T-helper 17 cell (primary cell): Measurements from ENCODE around the gene VTN. TPM values are rescaled to one million over a fixed set of nuclear protein-coding genes. Genes with fewer than 3 reads are reported as not detected.

ENCODE experiments used
- ATAC-seq: fragments of 150-1000 bp; cut with Tn5 transposase; 2 replicates; pipeline ENCODE4 v1.10.0; 2021; ENCODE audit warnings: mild to moderate bottlenecking, moderate library complexity
- DNase-seq, 3 donors: peaks; one replicate each; pipeline versions ENCODE4 v3.0.0 to v3.0.0-alpha.2; 2020 to 2021
- H3K9me3 ChIP-seq: one replicate; pipeline ENCODE4 v1.7.0; 2013; ENCODE audit warnings: low read length, mild to moderate bottlenecking; ENCODE audit not compliant: control insufficient read depth, poor library complexity, severe bottlenecking
- H3K27ac Mint-ChIP-seq: one replicate; pipeline ENCODE4 v1.8.0; 2022; ENCODE audit warnings: mild to moderate bottlenecking, moderate library complexity, mixed read lengths
- H3K27me3 Mint-ChIP-seq: one replicate; pipeline ENCODE4 v1.8.0; 2022; ENCODE audit warnings: mixed read lengths
- H3K36me3 Mint-ChIP-seq: one replicate; pipeline ENCODE4 v1.8.0; 2022; ENCODE audit warnings: low read depth, mixed read lengths
- H3K4me1 Mint-ChIP-seq: one replicate; pipeline ENCODE4 v1.8.0; 2022; ENCODE audit warnings: mild to moderate bottlenecking, mixed read lengths
- H3K4me3 Mint-ChIP-seq: one replicate; pipeline ENCODE4 v1.8.0; 2022; ENCODE audit warnings: mild to moderate bottlenecking, moderate library complexity, mixed read lengths
- total RNA-seq, 4 donors: library from RNA in 2 of 4; stranded (reverse) in 2 of 4; gene quantifications; one replicate each; pipeline ENCODE4 v1.2.3 and lab custom pipeline; 2022 to 2026

Gene VTN
- total RNA-seq, 2 donors from 2014 or later, result 0.90 TPM; not detected in 1

DNA sequence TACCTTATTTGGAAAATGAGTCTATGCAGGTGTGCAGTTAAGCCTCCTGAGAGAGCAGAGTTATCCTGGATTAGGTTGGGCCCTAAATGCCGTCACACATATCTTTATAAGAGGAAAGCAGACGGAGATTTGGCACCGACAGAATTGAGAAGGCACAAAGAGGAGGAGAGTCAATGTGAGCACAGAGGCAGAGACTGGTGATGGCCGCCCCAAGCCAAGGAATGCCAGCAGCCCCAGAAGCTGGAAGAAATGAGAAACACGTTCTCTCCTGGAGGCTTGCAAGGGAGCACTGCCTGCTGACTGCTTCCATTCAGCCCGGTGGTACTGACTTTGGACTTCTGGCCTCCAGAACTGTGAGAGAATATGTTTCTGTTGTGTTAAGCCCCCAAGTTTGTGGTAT lies 32.7 kb upstream of the VTN start:
- Mint-ChIP-seq H3K27ac (no peak overlapping the region), H3K27me3 (no peaks in the 10 kb centered on the region), H3K36me3 (no peaks in the 10 kb centered on the region), H3K4me1 (peaks cover 13% of the 10 kb centered on the region), H3K4me3 (no peak overlapping the region)
- H3K9me3 ChIP-seq, result no peaks in the 10 kb centered on the region
- no peak for DNase-seq
- no peak for ATAC-seq

DNA sequence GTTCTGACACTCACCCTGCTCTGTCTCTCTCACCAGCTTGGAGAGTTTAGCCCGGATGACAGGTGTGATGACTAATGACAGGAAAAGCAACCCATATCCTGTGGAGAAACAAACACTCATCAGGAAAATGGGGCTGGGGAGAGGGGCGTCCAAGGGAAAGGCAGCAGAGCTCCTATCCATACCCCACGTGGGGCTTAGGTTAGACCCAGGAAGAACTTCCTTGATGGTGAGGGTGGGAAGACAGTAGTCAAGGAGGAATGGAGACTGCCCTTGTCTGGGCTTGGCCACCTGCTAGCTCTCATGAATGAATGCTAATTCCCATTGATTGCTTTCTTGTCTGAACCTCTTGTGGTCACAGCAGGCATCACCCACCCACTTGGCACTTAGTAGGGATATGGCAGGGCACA lies 32.1 kb upstream of the VTN start:
- no peaks in the 10 kb centered on the region for H3K9me3 ChIP-seq
- H3K36me3 Mint-ChIP-seq, result no peaks in the 10 kb centered on the region
- DNase-seq (no peak), ATAC-seq (no peak)
- no peak overlapping the region for H3K27ac Mint-ChIP-seq
- H3K27me3 Mint-ChIP-seq, result no peaks in the 10 kb centered on the region
- H3K4me1 Mint-ChIP-seq, result peaks cover 13% of the 10 kb centered on the region
- H3K4me3 Mint-ChIP-seq, result no peak overlapping the region

DNA sequence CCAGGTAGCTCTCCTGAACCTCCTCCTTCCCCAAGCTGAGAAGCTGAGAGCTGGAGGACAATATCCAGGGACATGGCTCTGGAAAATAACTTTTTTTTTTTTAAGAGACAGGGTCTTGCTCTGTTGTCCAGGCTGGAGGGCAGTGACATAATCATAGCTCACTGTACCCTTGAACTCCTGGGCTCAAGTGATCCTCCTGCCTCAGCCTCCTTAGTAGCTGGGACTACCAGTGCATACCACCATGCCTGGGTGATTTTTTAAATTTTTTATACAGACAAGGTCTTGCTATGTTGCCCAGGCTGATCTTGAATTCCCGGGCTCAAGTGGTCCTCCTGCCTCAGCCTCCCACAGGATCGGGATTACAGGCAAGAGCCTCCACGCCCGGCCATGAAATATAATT lies 29.7 kb upstream of the VTN start:
- DNase-seq (no peak), ATAC-seq (no peak)
- no peaks in the 10 kb centered on the region for H3K27me3 Mint-ChIP-seq
- peak overlapping the region; percentile 47 for H3K27ac Mint-ChIP-seq
- H3K4me3 Mint-ChIP-seq, result no peak overlapping the region
- no peaks in the 10 kb centered on the region for H3K9me3 ChIP-seq
- no peaks in the 10 kb centered on the region for H3K36me3 Mint-ChIP-seq
- peaks cover 10% of the 10 kb centered on the region for H3K4me1 Mint-ChIP-seq

DNA sequence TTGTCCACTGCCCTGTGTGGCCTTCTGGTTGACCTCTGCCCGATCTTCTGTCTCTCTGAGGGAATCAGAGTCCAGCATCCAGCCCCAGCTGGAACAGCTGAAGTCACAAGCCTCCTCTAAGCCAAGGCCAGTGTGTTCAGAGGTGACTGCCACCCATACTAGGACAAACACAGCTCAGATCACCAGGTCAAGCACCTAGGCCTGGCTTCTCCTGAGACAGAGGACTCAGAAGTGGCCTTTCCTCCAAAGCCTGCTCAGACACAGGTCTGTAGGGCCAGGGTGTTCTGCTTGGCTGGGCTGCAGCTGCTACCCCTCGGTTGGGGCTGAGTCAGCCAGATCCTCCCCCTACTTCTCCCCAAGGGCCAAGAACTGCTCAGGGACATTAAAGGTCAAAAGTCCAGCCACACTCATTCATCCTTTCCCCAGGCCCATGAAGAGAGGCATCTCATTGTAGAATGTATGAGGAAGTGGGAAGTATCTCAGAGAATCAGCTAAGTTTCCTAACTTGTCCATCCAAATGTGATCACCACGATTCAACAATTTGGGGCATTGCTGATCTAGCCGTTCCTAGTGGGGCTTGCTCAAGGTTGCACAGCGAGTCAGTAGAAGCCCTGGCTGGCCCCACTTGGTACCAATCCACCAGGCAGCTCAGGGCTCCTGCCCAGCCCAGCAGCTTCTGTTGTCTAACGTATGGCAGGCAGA lies 28.3 kb upstream of the VTN start:
- Mint-ChIP-seq H3K36me3 (peaks cover 3% of the 10 kb centered on the region), H3K27ac (peak overlapping the region; percentile 11), H3K4me3 (no peak overlapping the region), H3K27me3 (no peaks in the 10 kb centered on the region), H3K4me1 (peaks cover 14% of the 10 kb centered on the region)
- ATAC-seq, result no peak
- no peak for DNase-seq
- H3K9me3 ChIP-seq, result no peaks in the 10 kb centered on the region

DNA sequence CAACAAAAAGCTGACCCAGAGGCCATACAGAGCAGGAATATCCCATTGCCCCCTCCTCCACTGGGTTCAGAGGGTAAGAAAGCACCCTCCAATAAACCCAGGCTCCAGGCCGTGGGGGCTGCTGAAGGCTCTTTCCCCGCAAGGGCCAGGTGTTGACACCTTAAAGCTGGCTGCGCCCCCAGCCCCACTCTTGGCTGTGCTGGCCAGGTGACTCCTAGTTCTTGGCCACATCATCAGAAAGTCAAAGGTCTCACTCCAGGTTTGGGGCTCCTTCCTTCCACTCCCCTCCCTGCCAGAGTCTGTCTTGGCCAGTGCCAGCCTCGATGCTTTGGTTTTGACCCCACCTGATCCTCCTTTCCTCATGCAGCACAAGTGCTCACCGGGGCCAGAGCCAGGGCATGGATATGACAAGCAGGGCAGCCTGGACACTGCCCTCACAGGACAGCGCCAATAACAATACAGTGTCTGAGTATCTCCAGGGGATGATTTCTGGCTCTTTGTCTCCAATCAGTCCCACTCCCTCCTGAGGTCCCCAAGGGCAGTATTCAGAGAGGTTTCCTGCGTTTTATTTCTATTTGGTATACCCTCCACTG lies 27.7 kb upstream of the VTN start:
- no peak for ATAC-seq
- Mint-ChIP-seq H3K27me3 (no peaks in the 10 kb centered on the region), H3K4me1 (peaks cover 13% of the 10 kb centered on the region), H3K4me3 (no peak overlapping the region), H3K27ac (peak overlapping the region; percentile 11), H3K36me3 (peaks cover 3% of the 10 kb centered on the region)
- H3K9me3 ChIP-seq, result no peaks in the 10 kb centered on the region
- DNase-seq, result no peak

DNA sequence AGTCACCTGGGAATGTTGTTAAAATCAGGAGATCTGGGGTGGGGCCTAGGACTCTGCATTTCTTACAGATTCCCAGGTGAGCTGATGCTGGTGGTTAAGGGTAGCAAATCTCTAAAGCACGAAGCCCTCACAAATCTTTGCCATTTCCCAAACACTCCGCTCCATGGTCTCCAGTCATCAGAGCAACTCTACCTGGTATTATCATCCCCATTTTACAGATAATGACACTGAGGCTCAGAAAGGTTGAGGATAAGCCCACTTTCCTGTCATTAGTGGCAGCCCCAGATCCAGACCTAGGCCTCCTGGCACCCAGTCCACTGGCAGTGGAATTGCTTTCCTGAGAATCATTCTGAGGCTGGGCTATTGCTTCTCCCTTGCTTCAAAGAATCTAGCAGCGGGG lies 27.2 kb upstream of the VTN start:
- Mint-ChIP-seq H3K4me1 (peaks cover 11% of the 10 kb centered on the region), H3K36me3 (peaks cover 3% of the 10 kb centered on the region), H3K4me3 (no peak overlapping the region), H3K27me3 (no peaks in the 10 kb centered on the region), H3K27ac (peak overlapping the region; percentile 11)
- H3K9me3 ChIP-seq, result no peaks in the 10 kb centered on the region
- ATAC-seq, result no peak
- DNase-seq, result no peak

DNA sequence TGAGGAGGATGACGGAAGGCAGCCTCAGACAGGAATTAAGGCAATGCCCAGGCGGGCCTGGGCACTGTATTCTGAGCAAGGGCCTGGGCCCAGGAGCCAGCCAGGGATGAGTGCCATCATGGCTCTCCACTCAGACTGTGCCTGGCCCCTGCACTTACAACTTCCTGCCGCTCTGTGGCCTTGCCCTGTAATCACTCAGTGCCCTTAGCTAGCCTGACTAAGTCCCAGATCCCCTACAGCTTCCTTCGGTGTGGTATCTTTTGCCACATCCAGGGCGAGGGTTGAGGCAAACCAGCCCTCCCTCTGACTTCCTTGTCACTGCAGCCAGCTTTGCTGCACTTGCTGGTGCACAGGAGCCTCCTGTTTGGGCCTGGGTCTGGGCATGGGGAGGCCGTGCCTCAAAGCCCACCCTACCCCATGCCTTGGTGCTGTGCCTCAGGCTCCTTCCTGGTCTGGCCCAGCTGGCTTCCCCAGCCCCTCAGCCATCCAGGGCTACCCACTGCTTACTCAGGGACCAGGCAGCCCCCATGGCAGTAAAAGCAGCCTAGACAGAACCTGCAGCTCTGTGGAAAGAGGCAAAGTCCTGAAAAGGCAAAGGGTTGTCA lies 26.6 kb upstream of the VTN start:
- DNase-seq (no peak), ATAC-seq (no peak)
- H3K27me3 Mint-ChIP-seq, result no peaks in the 10 kb centered on the region
- no peak overlapping the region for H3K4me3 Mint-ChIP-seq
- H3K36me3 Mint-ChIP-seq, result peaks cover 3% of the 10 kb centered on the region
- H3K27ac Mint-ChIP-seq, result no peak overlapping the region
- no peaks in the 10 kb centered on the region for H3K9me3 ChIP-seq
- H3K4me1 Mint-ChIP-seq, result peaks cover 9% of the 10 kb centered on the region

DNA sequence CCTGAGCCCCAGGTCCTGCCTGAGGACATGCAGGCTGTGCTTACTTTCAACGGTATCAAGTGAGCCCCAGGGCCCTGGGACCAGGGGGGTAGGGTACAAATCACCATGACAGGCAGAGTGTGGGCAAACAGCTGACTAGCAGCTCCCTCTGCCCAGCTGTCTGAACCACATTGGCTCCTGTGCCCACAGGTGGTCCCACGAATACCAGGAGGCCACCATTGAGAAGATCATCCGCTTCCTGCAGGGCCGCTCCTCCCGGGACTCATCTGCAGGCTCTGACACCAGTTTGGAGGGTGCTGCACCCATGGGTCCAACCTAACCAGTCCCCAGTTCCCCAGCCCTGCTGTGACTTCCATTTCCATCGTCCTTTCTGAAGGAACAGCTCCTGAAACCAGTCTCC lies 25.9 kb upstream of the VTN start:
- ATAC-seq (no peak), DNase-seq (no peak)
- H3K36me3 Mint-ChIP-seq, result peaks cover 5% of the 10 kb centered on the region
- H3K9me3 ChIP-seq, result no peaks in the 10 kb centered on the region
- H3K4me3 Mint-ChIP-seq, result no peak overlapping the region
- H3K4me1 Mint-ChIP-seq, result peaks cover 9% of the 10 kb centered on the region
- H3K27ac Mint-ChIP-seq, result no peak overlapping the region
- H3K27me3 Mint-ChIP-seq, result no peaks in the 10 kb centered on the region

DNA sequence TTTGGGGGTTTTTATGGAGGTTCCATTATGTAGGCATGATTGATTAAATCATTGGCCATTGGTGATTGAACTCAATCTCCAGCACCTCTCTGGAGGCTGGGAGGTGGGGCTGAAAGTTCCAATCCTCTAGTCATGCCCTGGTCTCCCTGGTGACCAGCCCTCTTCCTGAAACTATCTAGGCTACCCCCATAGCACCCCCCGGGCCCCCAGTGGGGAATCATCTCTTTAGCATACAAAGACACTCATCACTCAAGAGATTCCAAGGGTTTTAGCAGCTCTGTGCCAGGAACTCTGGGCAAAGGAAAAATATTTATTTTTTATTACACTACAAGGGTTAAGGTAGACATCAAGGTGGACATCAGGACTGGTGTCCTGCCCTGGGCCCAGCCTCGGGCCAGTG lies 25.3 kb upstream of the VTN start:
- peaks cover 6% of the 10 kb centered on the region for H3K36me3 Mint-ChIP-seq

DNA sequence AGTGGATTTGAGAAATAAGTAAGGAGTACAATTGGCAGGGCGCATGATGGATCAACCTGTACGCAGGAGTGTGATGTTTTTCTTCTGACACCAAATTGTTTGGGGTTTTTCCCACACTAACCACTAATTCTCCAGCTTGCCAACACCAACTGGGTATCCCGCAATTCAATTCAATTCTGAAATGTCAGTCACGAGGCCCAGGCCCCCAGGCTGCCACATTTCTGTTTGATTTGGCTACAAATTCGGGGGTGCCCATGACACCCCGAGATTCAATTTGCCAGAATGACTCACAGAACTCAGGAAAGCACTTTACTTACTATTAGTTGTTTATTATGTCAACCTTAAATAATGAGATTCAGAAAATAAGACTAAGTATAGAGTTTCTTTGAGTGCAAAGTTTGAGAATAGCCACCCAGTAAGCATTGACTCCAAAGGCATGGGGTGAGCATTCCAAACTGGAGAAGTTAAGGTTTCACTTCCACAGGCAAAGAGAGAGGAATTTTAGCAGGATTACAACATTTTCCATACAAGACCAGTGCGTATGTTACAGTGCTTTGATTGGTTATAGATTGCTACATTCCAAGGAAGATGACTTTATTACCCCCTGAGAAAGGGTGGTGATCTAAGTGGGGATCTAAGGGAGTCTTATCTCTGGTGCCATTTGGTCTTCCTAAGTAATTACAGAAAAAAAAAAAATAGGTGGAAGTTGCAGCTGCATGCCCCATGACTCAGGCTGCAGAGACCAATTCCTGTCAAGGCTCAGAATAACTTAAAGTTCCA lies 24.4 kb upstream of the VTN start:
- no peak overlapping the region for H3K4me3 Mint-ChIP-seq
- no peak for ATAC-seq
- DNase-seq, result no peak
- no peaks in the 10 kb centered on the region for H3K27me3 Mint-ChIP-seq
- peaks cover 15% of the 10 kb centered on the region for H3K4me1 Mint-ChIP-seq
- no peak overlapping the region for H3K27ac Mint-ChIP-seq
- no peaks in the 10 kb centered on the region for H3K9me3 ChIP-seq
- H3K36me3 Mint-ChIP-seq, result peaks cover 11% of the 10 kb centered on the region

More for the DNA sequence above, 25.3 kb upstream of the VTN start:
- DNase-seq (no peak), ATAC-seq (no peak)
- Mint-ChIP-seq H3K4me1 (peaks cover 11% of the 10 kb centered on the region), H3K27ac (no peak overlapping the region), H3K4me3 (no peak overlapping the region), H3K27me3 (no peaks in the 10 kb centered on the region)
- H3K9me3 ChIP-seq, result no peaks in the 10 kb centered on the region

DNA sequence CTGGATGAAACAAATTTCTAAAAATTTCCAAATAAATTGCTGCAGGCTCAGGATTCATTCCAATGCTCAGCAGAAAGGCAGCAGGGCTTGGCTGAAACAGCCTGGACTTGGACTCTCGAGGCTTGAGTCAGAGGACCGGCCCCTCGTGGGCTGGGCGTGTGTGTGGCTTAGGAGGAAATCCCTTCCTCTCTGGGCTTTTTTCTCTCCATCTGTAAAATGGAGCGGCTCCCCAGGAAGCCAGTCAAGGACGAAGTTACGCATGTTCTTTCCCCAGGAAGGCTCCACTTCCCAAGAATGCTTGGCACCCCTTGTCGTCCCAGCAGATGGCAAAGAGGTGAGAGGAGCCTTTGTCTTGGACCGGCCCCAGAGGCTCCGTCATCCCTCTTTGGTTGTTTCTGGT lies 22.4 kb upstream of the VTN start:
- H3K36me3 Mint-ChIP-seq, result peaks cover 11% of the 10 kb centered on the region
- peaks cover 11% of the 10 kb centered on the region for H3K4me1 Mint-ChIP-seq
- H3K27me3 Mint-ChIP-seq, result no peaks in the 10 kb centered on the region
- no peak overlapping the region for H3K27ac Mint-ChIP-seq
- H3K4me3 Mint-ChIP-seq, result no peak overlapping the region
- ATAC-seq (no peak), DNase-seq (no peak)
- H3K9me3 ChIP-seq, result no peaks in the 10 kb centered on the region

DNA sequence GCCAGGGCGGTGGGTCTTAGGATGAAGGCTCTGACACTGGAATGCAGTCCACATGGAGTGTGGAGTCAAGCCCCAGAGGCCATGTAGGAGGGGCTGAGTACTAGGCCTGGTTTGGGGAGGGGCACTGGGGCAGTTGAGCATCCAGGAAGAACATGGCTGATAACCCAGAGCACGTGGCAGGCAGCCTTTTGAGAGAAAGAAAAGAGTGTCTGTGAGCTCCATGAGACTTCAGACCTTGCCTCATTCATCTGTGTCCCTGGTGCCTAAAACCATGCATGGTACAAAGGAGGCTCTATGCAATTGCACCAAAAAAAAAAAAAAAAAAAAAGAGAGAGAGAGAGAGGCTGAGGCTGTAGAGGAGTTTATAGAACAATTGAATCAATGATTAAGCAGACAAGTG lies 21.3 kb upstream of the VTN start:
- Mint-ChIP-seq H3K27me3 (no peaks in the 10 kb centered on the region), H3K4me1 (peaks cover 11% of the 10 kb centered on the region), H3K36me3 (peaks cover 11% of the 10 kb centered on the region), H3K4me3 (no peak overlapping the region), H3K27ac (no peak overlapping the region)
- DNase-seq (no peak), ATAC-seq (no peak)
- H3K9me3 ChIP-seq, result no peaks in the 10 kb centered on the region

DNA sequence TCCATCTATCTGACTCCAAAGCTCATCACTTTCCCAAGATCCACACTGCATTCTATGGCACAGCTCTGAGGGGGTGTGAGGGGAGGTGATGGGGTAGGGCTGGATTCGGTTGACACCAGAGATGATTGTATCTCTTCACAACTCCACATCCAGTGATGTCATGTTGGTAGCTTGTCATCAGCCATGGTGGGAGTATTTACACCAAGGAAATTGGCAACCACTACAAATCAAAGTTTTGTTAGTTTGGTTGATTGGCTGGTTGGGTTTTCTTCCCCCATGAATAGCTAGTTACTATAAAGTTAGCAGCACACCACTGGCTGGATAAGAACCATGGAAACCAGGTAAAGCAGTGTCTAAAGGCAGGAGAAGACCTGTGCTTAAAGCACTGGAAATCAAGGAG lies 20.9 kb upstream of the VTN start:
- H3K4me1 Mint-ChIP-seq, result peaks cover 13% of the 10 kb centered on the region
- no peak overlapping the region for H3K27ac Mint-ChIP-seq
- H3K9me3 ChIP-seq, result no peaks in the 10 kb centered on the region
- peaks cover 11% of the 10 kb centered on the region for H3K36me3 Mint-ChIP-seq
- ATAC-seq (no peak), DNase-seq (no peak)
- no peaks in the 10 kb centered on the region for H3K27me3 Mint-ChIP-seq
- no peak overlapping the region for H3K4me3 Mint-ChIP-seq
